Bronchial epithelial cell (primary cell): ENCODE results near the gene RAD18. TPM values are rescaled to one million over a fixed set of nuclear protein-coding genes. Genes with fewer than 3 reads are reported as not detected.

ENCODE experiments used
- DNase-seq: peaks from one replicate; pipeline ENCODE4 v3.0.0-alpha.2; 2010; ENCODE audit warnings: low read depth
- FAIRE-seq: peaks from 2 replicates; lab custom pipeline; 2011; peaks lifted over from hg19 to GRCh38; lab: Jason Lieb, UNC
- H3K27me3 ChIP-seq: 2 replicates; pipeline ENCODE4 v1.5.1; 2011; ENCODE audit warnings: low read length; ENCODE audit not compliant: control insufficient read depth, insufficient read depth
- H3K36me3 ChIP-seq: 2 replicates; pipeline ENCODE4 v1.5.1; 2011; ENCODE audit warnings: low read length; ENCODE audit not compliant: control insufficient read depth, insufficient read depth
- H3K4me3 ChIP-seq: 2 replicates; pipeline ENCODE4 v1.5.1; 2011; ENCODE audit warnings: mild to moderate bottlenecking, low read depth, low read length, control low read depth
- CTCF ChIP-seq: IDR thresholded peaks from 2 replicates; pipeline ENCODE4 v1.5.1; 2011; ENCODE audit warnings: mild to moderate bottlenecking, moderate library complexity, low read length, control low read depth, inconsistent platforms; ENCODE audit not compliant: insufficient read depth, severe bottlenecking
- total RNA-seq: library from RNA; depleted of rRNA; stranded (reverse); fragments of >200 nt; gene quantifications from 2 replicates; pipeline ENCODE4 v1.2.1, GENCODE V29; 2014

Gene RAD18
- total RNA-seq, 1 donor from 2014 or later = 3.9 TPM

- Histone ChIP-seq H3K4me3 (no peak overlapping the region), H3K27me3 (no peaks in the 10 kb centered on the region), H3K36me3 (no peaks in the 10 kb centered on the region)
- DNase-seq (peak; percentile 29), FAIRE-seq (no peak)
- TF ChIP-seq CTCF = no peak
Measured at GRCh38 chr3:8851703-8852102, 111.6 kb downstream of the RAD18 start.

- FAIRE-seq (no peak), DNase-seq (peak; percentile 37)
- H3K36me3 ChIP-seq = no peaks in the 10 kb centered on the region
- TF ChIP-seq CTCF = no peak
- no peaks in the 10 kb centered on the region for H3K27me3 ChIP-seq
- no peak overlapping the region for H3K4me3 ChIP-seq
Measured at GRCh38 chr3:8848696-8849131, 114.6 kb downstream of the RAD18 start.

DNA sequence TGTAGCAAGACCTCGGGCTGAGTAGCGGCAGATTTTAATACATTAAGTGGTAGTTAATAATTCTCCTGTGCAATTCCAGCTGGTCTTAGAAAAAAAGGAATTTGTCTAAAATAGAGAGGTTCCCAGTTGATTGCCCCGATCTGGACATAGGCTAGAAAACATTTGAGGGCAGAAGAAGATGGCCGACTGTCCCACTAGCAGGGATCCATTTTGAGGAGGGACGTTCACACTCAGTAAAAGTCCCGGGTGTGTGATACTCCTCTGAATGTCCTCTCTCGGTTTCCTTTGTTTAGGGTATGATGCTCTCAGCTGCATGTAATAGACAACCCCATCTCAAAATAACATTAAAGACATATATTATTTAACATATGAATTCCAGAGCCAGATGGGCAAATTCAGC, 116.0 kb downstream of the RAD18 start:
- DNase-seq (no peak), FAIRE-seq (no peak)
- no peaks in the 10 kb centered on the region for H3K36me3 ChIP-seq
- TF ChIP-seq CTCF = no peak
- no peak overlapping the region for H3K4me3 ChIP-seq
- H3K27me3 ChIP-seq = no peaks in the 10 kb centered on the region

GRCh38 chr3:8846176-8846575, 117.1 kb downstream of the RAD18 start:
- Histone ChIP-seq H3K4me3 (no peak overlapping the region), H3K36me3 (no peaks in the 10 kb centered on the region), H3K27me3 (no peaks in the 10 kb centered on the region)
- DNase-seq (peak; percentile 53), FAIRE-seq (no peak)
- no peak for TF ChIP-seq CTCF

DNA sequence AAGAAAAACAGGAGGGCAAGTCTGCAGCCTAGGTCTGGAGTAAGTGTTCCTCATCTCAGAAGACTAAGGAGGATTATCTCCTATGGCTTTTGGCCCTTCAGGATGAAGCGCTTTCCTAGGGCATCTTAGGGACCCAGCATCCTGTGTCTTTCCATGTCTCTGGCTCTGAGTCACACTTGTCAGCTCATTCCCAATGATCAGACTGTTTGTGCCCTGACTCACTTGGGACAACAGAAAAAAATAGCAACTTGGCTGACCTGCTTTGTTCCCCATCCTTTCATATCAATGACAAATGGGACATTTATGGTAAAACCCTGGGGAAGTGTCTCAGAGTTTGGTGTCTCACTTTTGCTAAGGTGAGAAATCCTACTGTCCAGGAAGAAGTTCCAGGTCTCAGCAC, 117.6 kb downstream of the RAD18 start:
- no peak for TF ChIP-seq CTCF
- no peaks in the 10 kb centered on the region for H3K27me3 ChIP-seq
- H3K36me3 ChIP-seq = no peaks in the 10 kb centered on the region
- peak; percentile 71 for DNase-seq
- no peak for FAIRE-seq
- no peak overlapping the region for H3K4me3 ChIP-seq

DNA sequence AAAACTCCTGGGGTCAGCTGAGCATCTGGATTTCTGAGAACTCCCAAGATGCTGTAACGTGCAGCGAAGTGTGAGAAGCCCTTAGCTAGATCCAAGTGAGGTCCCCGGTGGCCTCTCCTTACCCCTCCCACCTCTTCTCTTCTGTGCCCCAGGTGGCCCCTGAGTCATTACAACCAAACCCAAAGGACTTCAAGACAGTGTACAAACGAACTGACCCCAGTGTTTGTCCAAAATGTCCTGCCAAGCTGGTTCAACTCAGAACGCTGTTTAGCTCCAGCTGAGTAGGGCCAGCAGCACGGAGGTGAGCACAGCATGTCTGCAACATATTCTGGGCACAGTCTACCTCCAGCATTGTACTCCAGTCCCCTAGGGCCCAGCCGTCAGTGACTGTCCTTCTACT, 119.9 kb downstream of the RAD18 start:
- no peak overlapping the region for H3K4me3 ChIP-seq
- H3K27me3 ChIP-seq = no peaks in the 10 kb centered on the region
- TF ChIP-seq CTCF = no peak
- DNase-seq (no peak), FAIRE-seq (no peak)
- H3K36me3 ChIP-seq = no peaks in the 10 kb centered on the region
